Heart right ventricle (tissue), 16 donors: ENCODE results near the gene KCNAB2. TPM values are rescaled to one million over a fixed set of nuclear protein-coding genes. Genes with fewer than 3 reads are reported as not detected.
A peak's percentile ranks its signal among the peaks of the same experiment; 100 is the strongest.

Experiments used
- ATAC-seq, 8 donors: fragments of 200-7000 bp; cut with Tn5 transposase; one replicate each; pipeline ENCODE4 v1.9.1; 2020; ENCODE audit warnings: mild to moderate bottlenecking in 8 of 8, moderate library complexity in 8 of 8, moderate number of reproducible peaks in 1 of 8
- DNase-seq, 2 donors: peaks; one replicate each; pipeline ENCODE4 v3.0.0-alpha.2; 2020
- H3K27ac ChIP-seq, 10 donors: fragments of 200-600 bp; sonication (generic) in 2 of 10; one replicate each; pipeline versions ENCODE4 v1.5.0 to v1.8.0; 2020 to 2022; ENCODE audit warnings: mild to moderate bottlenecking in 3 of 10
- H3K27me3 ChIP-seq, 7 donors: fragments of 200-600 bp; one replicate each; pipeline ENCODE4 v1.8.0; 2021 to 2022; ENCODE audit warnings: mild to moderate bottlenecking in 2 of 7
- H3K36me3 ChIP-seq, 9 donors: fragments of 200-600 bp; sonication (generic) in 1 of 9; one replicate each; pipeline versions ENCODE4 v1.5.0 to v1.8.0; 2020 to 2022; ENCODE audit warnings: mild to moderate bottlenecking in 2 of 9
- H3K4me1 ChIP-seq, 9 donors: fragments of 200-600 bp; sonication (generic) in 1 of 9; one replicate each; pipeline versions ENCODE4 v1.5.0 to v1.8.0; 2020 to 2022; ENCODE audit warnings: mild to moderate bottlenecking in 4 of 9
- H3K4me3 ChIP-seq, 10 donors: fragments of 200-600 bp; sonication (generic) in 2 of 10; one replicate each; pipeline versions ENCODE4 v1.5.0 to v1.8.0; 2020 to 2022; ENCODE audit warnings: mild to moderate bottlenecking in 7 of 10, moderate library complexity in 2 of 10
- H3K9me3 ChIP-seq, 11 donors: fragments of 200-600 bp in 10 of 11; sonication (generic) in 2 of 11; one replicate each; pipeline versions ENCODE4 v1.5.0 to v1.8.0; 2013 to 2022; ENCODE audit warnings: mild to moderate bottlenecking in 2 of 11, control low read depth in 1 of 11, moderate library complexity in 1 of 11
- CTCF ChIP-seq, 9 donors: fragments of 200-600 bp; sonication (generic) in 2 of 9; IDR thresholded peaks; one replicate each; pipeline versions ENCODE4 v1.5.0 to v1.8.0; 2021 to 2022; ENCODE audit warnings: antibody characterized with exemption in 9 of 9, mild to moderate bottlenecking in 5 of 9, moderate library complexity in 1 of 9
- WGBS, 2 donors: extraction: QIAGEN DNeasy Blood & Tissue Kit; methylation state at CpG; one replicate each; pipeline ENCODE4 v1.1.7; 2013; ENCODE audit warnings: inconsistent platforms in 1 of 2; 5-methylcytosine and 5-hydroxymethylcytosine counted together
- intact Hi-C, 10 donors: fragments of 100-400 bp; cut with DNase I; formaldehyde crosslinking; loops; one replicate each; pipeline versions ENCODE4 v1.11.1 to v1.14.2; 2022
- polyA plus RNA-seq, 2 donors: library from polyadenylated mRNA; stranded (reverse); fragments of 200-250 nt; gene quantifications; one replicate each; pipeline ENCODE4 v1.2.3, GENCODE V29; 2013
- total RNA-seq, 10 donors: library from RNA; stranded (reverse); fragmentation: NEBNext Ultra II Directional in 3 of 10; extraction: Animal tissue kit (Norgen Biotek cat#: 25700) in 3 of 10; gene quantifications; one replicate each; pipeline versions ENCODE4 v1.2.1 to v1.2.4, GENCODE V29; 2021 to 2023
- donor health status: Arrhythmogenic right ventricular cardiomyopathy.
- donor health status: ischemic (EF 13 %, LVEDD 7.1; RV severe dilation, severe dysfunction).
- donor health status: healthy with polysubstance abuse.
- donor health status: DM: no; HTN: yes; CAD: no.
- donor health status: DM: no; HTN: no; CAD: no.
- donor health status: ischemic (EF 25% LVEDD 6.9; RV normal size, moderate dysfunction).
- donor health status: ischemic (EF 25% LVEDD 5.7; RV mildly dilated, moderate dysfunction).
- donor health status: healthy.
- donor health status: DM: yes; HTN: yes; CAD: no.
- donor health status: Ischemic cardiomyopathy.
- donor health status: ischemic (EF 35%, LVEDD 5.7; RV mildly dilated, moderate dysfunction).
- donor health status: nonischemic (EF 11% LVEDD 7.7; RV severe dilation, severe dysfunction).
- donor health status: DM: yes; HTN: yes; CAD: no.
- donor health status: PGD.
- donor health status: ischemic (EF 29% LVEDD 5.4; RV normal size, mild dysfunction).
- donor health status: nonischemic (EF 23%, LVEDD 6.1; RV moderate dilation, normal function).

KCNAB2 gene
- total and polyA plus RNA-seq, 12 donors: 4.7 to 41.5 (median 21.8) TPM

- no peak for DNase-seq
- no peak overlapping the region for H3K27ac ChIP-seq
- no peaks in the 10 kb centered on the region for H3K36me3 ChIP-seq
- H3K4me1 ChIP-seq: peaks cover 0 to 18% (median 8%) of the 10 kb centered on the region in 9 donors
- H3K9me3 ChIP-seq: no peaks in the 10 kb centered on the region
- 94 to 95% methylated on average over 19 of the region's 19 CpGs for WGBS, 2 donors
- intact Hi-C loops: no loop called here
- no peak for TF ChIP-seq CTCF (IDR thresholded peaks at IDR 0.05)
- no peaks in the 10 kb centered on the region for H3K27me3 ChIP-seq
- ATAC-seq: no peak
- H3K4me3 ChIP-seq: no peak overlapping the region
Measured at GRCh38 chr1:5998906-5999301, 46.8 kb upstream of the KCNAB2 start.

GRCh38 chr1:5999711-6000443 is 45.8 kb upstream of the KCNAB2 start:
- no peaks in the 10 kb centered on the region for H3K36me3 ChIP-seq
- H3K27ac ChIP-seq: no peak overlapping the region
- H3K27me3 ChIP-seq: no peaks in the 10 kb centered on the region
- H3K9me3 ChIP-seq: no peaks in the 10 kb centered on the region
- DNase-seq (no peak), ATAC-seq (no peak)
- WGBS, 2 donors: 64 to 81% methylated on average over 28 of the region's 28 CpGs
- H3K4me1 ChIP-seq: peaks cover 0 to 18% (median 7%) of the 10 kb centered on the region in 9 donors
- H3K4me3 ChIP-seq: no peak overlapping the region
- intact Hi-C loops: no loop called here
- no peak for TF ChIP-seq CTCF (IDR thresholded peaks at IDR 0.05)

- ATAC-seq (no peak), DNase-seq (no peak)
- WGBS, 2 donors: 84% methylated on average over 17 of the region's 17 CpGs
- H3K36me3 ChIP-seq: no peaks in the 10 kb centered on the region
- no peak for TF ChIP-seq CTCF (IDR thresholded peaks at IDR 0.05)
- H3K4me1 ChIP-seq: peaks cover 0 to 18% (median 7%) of the 10 kb centered on the region in 9 donors
- H3K9me3 ChIP-seq: no peaks in the 10 kb centered on the region
- no peak overlapping the region for H3K4me3 ChIP-seq
- H3K27ac ChIP-seq: no peak overlapping the region
- intact Hi-C loops: no loop called here
- H3K27me3 ChIP-seq: no peaks in the 10 kb centered on the region
Measured at GRCh38 chr1:6000444-6001288, 45.0 kb upstream of the KCNAB2 start.

- Histone ChIP-seq H3K4me3 (no peak overlapping the region), H3K4me1 (peaks cover 0 to 23% (median 11%) of the 10 kb centered on the region in 9 donors), H3K36me3 (no peaks in the 10 kb centered on the region), H3K27me3 (no peaks in the 10 kb centered on the region), H3K9me3 (no peaks in the 10 kb centered on the region), H3K27ac (peak overlapping the region in 9 of 10 donors; percentile 60 to 96 (median 84))
- WGBS, 2 donors: 36 to 48% methylated on average over 13 of the region's 13 CpGs
- ATAC-seq (peak; percentile 20 to 60 (median 56)), DNase-seq (peak in 1 of 2 donors; percentile 66)
- no peak for TF ChIP-seq CTCF (IDR thresholded peaks at IDR 0.05)
- intact Hi-C loops: loop anchor here in 2 of 10 donors (1.0 kb wide), 1 partner anchor 12 kb away; no protein-coding TSS in a partner anchor
Measured at GRCh38 chr1:6001992-6002576, 43.6 kb upstream of the KCNAB2 start.
